GM19025 (cell line): ENCODE data around the gene RGS2.

Source experiments
- ATAC-seq: cut with Tn5 transposase; IDR thresholded peaks from one replicate; pipeline ENCODE4 v1.9.1; 2021; ENCODE audit warnings: mild to moderate bottlenecking, low read depth, moderate library complexity; ENCODE audit not compliant: unreplicated experiment

Gene RGS2

GRCh38 chr1:192794768-192795035 lies 14.1 kb upstream of the RGS2 start:
- no peak for ATAC-seq

DNA sequence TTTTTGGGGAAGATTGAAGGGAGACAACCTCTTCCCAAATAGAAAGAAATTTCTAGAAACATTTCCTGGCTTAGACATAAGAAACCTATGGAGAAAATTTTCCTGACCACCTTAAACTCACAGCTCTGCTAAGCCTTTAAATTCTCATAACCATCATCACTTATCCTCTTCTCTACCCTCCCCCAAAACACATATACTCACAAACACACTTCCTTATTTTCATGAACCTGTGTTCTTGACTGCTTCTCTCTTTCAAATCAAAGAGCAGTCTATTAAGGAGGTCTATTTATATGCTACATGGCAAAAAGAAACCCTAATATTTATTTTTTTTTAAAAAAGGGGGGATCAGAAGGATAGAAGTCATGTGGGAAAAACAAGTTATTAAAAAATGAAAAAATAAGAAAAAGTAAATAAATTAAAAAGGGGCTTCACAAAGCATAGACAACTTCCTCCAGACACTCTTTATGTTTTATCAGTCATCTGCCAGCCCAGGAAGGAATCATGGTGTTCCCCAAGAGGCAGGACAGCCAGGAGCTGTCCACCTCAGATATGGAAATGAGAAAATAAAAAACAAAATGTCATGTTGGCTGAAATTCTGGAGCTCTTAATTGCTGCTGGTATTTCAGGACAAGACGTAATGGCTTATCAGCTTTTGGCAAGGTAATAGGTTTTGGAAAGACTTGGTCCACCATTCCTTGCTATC lies 12.8 kb upstream of the RGS2 start:
- ATAC-seq = no peak

DNA sequence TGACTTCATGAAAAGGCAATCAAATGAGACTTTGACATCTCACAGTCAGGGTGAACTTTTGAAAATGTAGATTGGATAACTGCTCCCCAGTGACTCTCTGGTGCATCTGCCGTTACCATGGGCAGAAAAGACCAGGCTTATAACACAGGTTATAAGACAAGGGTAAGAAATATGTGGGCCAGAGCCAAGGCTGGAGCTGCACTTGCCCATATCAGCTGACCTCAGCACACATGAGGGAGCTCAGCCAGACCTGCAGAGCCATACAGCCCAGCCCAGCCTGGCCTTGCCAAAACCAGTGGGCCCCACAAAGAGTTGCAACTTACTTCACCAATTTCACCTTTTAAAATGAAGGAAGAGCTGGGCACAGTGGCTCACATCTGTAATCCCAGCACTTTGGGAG lies 11.7 kb upstream of the RGS2 start:
- no peak for ATAC-seq

DNA sequence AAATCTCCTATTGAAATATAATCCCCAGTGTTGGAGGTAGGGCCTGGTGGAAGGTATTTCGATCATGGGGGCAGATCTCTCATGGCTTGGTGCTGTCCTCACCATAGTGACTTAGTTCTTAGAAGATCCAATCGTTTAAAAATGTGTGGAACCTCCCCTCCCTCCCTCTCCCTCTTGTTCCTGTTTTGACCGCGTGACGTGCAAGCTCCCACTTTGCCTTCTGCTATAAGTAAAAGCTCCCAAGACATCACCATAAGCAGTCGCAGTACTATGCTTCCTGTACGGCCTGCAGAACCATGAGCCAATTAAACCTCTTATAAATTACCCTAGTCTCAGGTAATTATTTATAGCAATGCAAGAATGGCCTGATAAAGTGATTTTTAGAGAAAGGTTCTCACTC lies 10.9 kb upstream of the RGS2 start:
- ATAC-seq = no peak

- no peak for ATAC-seq
Measured at GRCh38 chr1:192801451-192801850, 7.4 kb upstream of the RGS2 start.

GRCh38 chr1:192802406-192802805 lies 6.4 kb upstream of the RGS2 start:
- ATAC-seq = no peak

DNA sequence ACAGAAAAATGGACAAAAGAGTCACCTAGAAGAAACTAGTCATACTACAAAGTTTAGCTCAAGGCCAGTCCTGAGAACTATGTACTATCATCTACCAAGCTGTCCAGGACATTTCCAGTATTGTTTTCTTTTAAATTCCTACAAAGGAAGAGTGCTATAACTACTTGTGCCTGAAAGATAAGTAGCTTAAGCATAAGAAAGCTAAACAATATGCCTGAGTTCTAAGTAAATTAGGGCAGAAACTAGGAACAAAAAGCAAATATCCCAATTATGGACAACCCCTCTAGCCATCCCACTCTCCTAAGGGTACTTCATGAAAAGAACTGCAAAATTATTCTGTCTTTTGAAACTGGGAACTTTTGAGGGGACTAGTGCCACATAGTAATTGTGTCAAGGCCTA lies 5.3 kb upstream of the RGS2 start:
- no peak for ATAC-seq

DNA sequence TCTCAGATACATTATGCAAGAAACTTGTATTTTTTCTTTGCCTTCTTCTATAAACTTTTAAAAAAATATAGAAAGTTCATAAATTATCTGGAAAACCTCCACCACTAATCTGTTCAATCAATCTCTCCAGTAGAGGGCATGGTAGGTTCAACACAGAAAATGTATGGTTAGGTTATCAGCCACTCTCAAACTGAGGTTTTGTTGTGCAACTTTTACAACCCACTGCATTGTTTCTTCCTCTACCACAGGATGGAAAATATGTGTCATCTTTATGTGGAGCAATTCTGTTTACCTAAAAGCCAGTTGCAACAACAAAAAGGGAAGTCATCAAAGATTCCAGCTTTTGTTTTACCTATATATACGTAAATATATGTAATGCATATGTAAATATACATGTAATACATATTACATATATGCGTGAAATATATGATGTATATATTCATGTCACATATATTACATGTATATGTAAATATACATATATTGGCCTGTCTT lies 3.0 kb upstream of the RGS2 start:
- ATAC-seq = no peak

- ATAC-seq = peak; percentile 24
Measured at GRCh38 chr1:192807211-192808162, 1.4 kb upstream of the RGS2 start.

DNA sequence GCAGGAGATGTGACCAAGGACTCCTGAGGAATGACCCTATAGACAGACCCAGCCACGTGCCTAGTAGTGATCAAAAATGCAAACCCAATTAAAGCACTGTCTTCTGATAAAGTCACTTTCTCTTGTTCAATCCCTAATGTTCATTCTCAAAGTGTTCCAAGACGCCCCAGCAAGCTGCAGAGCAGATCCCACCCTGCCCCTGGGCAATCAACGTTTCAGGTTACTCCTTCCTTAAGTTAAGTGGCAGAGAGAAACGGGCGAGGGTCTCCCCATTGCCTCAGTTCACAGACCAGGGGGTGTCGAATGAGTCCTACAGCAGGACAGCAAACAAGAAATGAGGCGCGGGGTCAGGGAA lies 699 bp upstream of the RGS2 start:
- ATAC-seq = no peak

DNA sequence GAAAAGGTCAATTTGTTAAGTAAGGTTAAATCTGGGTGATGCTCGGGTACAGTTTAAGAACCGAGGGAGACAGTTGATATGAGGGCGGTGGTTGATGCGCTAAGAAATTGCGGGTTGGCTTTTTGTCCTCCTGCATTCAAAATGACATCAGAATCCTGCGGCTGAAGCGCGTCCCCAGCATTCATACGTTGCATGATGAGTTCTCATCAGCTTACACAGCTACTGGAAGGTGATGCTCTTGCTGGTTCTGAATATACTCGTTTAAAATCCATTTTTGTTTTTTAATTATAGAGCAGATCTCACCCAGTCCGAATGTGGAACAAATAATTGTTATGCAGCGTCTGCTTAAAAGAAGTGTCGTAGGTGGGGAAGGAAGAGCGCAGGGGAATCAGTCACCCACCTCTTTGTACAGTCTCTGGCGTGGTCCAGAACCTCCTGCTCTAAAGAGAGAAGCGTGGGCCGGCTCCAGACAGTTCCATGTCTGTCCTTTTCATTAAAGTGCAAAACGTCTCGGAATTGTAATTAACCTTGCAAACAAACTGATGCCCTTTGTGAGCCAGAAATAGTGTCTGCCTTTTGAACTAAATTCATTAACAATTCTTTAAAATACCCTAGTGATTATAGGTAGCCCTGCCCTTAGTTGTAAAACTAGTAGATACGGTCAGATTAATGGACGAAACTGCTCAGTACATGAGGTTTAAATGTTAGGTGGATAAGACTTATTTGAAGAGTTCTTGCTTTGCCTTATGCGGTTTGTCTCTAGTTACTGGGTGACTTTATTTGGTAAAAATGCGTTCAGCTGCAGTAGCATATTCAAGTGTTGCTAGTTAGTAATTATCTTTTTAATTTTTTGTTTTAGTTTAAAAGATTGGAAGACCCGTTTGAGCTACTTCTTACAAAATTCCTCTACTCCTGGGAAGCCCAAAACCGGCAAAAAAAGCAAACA lies 741 bp downstream of the RGS2 start:
- ATAC-seq = no peak

DNA sequence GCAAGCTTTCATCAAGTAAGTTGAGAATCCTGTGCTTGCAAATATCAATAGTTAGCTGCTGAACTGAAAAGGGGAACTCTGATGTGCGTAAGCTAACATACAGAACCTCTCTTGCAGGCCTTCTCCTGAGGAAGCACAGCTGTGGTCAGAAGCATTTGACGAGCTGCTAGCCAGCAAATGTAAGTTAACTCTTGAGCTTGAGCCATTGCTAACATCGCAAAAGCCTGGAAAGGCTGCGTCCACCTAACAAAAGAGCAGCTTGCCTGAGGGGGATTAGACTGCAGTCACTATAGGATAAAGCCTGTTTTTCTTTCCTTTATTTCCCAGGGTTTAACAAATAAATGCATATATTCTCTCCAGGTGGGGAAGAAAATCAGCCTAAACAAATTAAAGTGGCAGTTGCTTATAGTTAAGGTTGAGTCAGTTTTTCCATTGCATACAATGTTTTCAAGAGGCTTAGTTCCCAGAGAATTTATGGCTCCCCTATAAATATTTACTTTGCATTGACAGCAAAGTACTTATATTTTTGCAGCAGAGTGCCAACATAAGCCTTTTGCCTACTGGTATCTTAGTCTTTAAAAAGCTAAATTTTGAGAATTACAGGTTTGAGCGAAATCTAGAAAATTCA lies 1.5 kb downstream of the RGS2 start:
- ATAC-seq = no peak

GRCh38 chr1:192811006-192811405 lies 2.2 kb downstream of the RGS2 start:
- ATAC-seq = no peak

- no peak for ATAC-seq
Measured at GRCh38 chr1:192811594-192812239, 2.9 kb downstream of the RGS2 start.

GRCh38 chr1:192812420-192813209 lies 3.8 kb downstream of the RGS2 start:
- no peak for ATAC-seq

DNA sequence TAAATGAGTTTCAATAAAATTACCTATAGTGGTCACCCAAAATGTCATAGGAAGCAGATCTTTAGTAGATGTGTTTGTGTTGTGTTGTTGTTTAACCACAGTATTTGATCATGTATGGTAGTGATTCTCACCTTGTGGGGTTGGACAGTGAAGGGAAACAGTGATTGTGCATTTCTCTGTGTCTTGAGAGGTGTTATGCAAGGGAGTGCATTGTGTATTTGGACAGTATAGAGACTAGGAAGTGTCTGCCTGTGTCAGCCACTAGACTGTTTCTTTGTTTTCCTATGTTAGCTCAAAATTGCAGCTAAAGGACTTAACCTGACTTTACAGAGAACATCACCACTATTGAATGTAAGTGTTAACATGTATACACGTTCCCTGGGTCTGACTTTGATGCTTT lies 6.0 kb downstream of the RGS2 start:
- ATAC-seq = no peak

GRCh38 chr1:192817246-192817645 lies 8.4 kb downstream of the RGS2 start:
- ATAC-seq = no peak

DNA sequence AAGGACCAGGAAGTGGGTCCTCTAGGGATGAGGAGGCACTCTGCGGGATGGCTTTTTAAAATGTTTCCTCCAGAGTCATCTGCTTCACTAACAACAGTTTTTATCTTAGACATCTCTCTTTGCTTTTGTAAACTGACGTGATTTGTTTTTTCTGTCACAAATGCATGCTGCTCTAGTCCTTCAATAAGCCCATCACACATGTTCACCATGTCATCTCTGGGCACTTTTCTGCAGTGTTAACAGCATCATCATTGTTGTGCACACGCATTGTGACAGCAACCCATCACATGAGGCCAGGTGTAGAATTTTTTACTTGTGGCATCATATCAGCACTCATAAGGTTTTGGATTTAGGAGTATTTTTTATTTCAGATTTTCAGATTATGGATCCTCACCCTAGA lies 12.5 kb downstream of the RGS2 start:
- ATAC-seq = no peak

DNA sequence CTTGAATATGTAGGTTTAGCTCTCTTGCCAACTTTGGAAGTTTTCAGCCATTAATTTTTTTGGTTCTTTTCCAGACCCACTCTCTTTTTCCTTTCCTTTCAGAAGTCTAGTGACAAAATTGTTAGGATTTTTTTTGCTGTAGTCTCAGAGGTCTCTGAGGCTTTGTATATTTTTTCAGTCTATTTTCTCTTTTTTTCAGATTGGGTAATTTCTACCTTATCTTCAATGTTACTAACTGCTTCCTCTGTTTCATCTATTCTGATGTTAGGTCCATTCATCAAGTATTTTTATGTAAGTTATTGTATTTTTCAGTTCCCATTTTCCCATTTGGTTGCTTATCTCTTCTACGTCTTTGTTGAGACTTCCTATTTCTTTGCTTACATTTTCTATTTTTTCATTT lies 15.7 kb downstream of the RGS2 start:
- no peak for ATAC-seq
